Esophagus squamous epithelium (tissue), 4 donors: ENCODE results near the gene DLD.

Experiments used
- CTCF ChIP-seq, 6 experiments: fragments of 450-650 bp in 4 of 6; fragments of 200-600 bp in 2 of 6; sonication (generic) in 2 of 6; IDR thresholded peaks; one replicate each; pipeline ENCODE4 v1.5.1; 2016 to 2019; ENCODE audit warnings: antibody characterized with exemption in 6 of 6, mild to moderate bottlenecking in 4 of 6, moderate library complexity in 4 of 6
- POLR2A ChIP-seq, 4 donors: fragments of 450-650 bp; IDR thresholded peaks; one replicate each; pipeline ENCODE4 v1.6.1; 2017; ENCODE audit warnings: antibody characterized with exemption in 4 of 4, mild to moderate bottlenecking in 4 of 4, moderate library complexity in 3 of 4

- no peak for TF ChIP-seq CTCF (IDR thresholded peaks at IDR 0.05)
- no peak for TF ChIP-seq POLR2A (IDR thresholded peaks at IDR 0.05)
Measured at GRCh38 chr7:107874111-107874510, 16.9 kb upstream of the DLD start.
